ENCODE measurements around the gene KRT74.

DNA sequence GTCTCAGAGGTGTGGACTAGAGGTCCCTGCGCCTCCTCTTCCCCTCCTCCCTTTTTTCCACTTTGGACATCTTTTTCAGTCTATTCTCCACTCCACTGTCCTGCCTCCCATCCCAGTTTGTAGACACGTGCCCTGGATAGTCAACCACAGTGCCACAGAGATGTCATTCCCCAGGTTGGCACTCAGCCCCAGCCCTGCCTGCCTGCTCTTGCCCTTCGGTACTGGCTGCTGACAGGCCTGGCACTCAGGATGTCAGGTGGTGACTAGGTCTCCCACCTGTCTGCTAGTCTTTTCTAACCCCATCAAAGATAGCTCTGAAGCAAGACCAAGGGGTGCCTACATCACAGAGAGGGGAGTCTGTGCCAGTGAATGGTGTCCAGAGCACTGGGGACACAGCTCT lies 36.5 kb downstream of the KRT74 start:
- TF ChIP-seq, protein P1, sequence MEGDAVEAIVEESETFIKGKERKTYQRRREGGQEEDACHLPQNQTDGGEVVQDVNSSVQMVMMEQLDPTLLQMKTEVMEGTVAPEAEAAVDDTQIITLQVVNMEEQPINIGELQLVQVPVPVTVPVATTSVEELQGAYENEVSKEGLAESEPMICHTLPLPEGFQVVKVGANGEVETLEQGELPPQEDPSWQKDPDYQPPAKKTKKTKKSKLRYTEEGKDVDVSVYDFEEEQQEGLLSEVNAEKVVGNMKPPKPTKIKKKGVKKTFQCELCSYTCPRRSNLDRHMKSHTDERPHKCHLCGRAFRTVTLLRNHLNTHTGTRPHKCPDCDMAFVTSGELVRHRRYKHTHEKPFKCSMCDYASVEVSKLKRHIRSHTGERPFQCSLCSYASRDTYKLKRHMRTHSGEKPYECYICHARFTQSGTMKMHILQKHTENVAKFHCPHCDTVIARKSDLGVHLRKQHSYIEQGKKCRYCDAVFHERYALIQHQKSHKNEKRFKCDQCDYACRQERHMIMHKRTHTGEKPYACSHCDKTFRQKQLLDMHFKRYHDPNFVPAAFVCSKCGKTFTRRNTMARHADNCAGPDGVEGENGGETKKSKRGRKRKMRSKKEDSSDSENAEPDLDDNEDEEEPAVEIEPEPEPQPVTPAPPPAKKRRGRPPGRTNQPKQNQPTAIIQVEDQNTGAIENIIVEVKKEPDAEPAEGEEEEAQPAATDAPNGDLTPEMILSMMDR (IDR thresholded peaks at IDR 0.05), result no peak
- no peak for TF ChIP-seq POLR2AphosphoS5 (IDR thresholded peaks at IDR 0.05)

All from gastroesophageal sphincter (tissue), 3 donors.